ENCODE data around the gene GABRR2.

GRCh38 chr6:89250239-89250638, 64.9 kb downstream of the GABRR2 start:
- TF ChIP-seq SMC3 (conservative IDR thresholded peaks at IDR 0.05; ENCODE audit: poor library complexity) (no peak), EZH2 (IDR thresholded peaks at IDR 0.05; ENCODE audit: borderline replicate concordance, insufficient read depth, low read length, poor library complexity, severe bottlenecking) (no peak)
